ENCODE measurements around the gene PSTK.

The PSTK gene

GRCh38 chr10:122980209-122981065, at the start of gene PSTK:
TSS of gene PSTK (plus strand) at chr10:122980401. CDS start at chr10:122980480, 79 bp downstream.
- peak; percentile 96 for TF ChIP-seq CTCF (IDR thresholded peaks at IDR 0.05; ENCODE audit: low read depth, low read length)
- H3K4me3 ChIP-seq (ENCODE audit: low read depth, low read length): peak within 1 kb of the TSS; percentile 73

GRCh38 chr10:122931088-122931906, 48.9 kb upstream of the PSTK start:
- TF ChIP-seq CTCF (IDR thresholded peaks at IDR 0.05; ENCODE audit: low read depth, low read length): no peak
- H3K4me3 ChIP-seq (ENCODE audit: low read depth, low read length): no peak overlapping the region

GRCh38 chr10:122939133-122939855, 40.9 kb upstream of the PSTK start:
- TF ChIP-seq CTCF (IDR thresholded peaks at IDR 0.05; ENCODE audit: low read depth, low read length): no peak
- H3K4me3 ChIP-seq (ENCODE audit: low read depth, low read length): no peak overlapping the region

GRCh38 chr10:122939856-122940543, 40.2 kb upstream of the PSTK start:
- TF ChIP-seq CTCF (IDR thresholded peaks at IDR 0.05; ENCODE audit: low read depth, low read length): no peak
- no peak overlapping the region for H3K4me3 ChIP-seq (ENCODE audit: low read depth, low read length)

- no peak for TF ChIP-seq CTCF (IDR thresholded peaks at IDR 0.05; ENCODE audit: low read depth, low read length)
- no peak overlapping the region for H3K4me3 ChIP-seq (ENCODE audit: low read depth, low read length)
Measured at GRCh38 chr10:122949296-122949695, 30.9 kb upstream of the PSTK start.

- TF ChIP-seq CTCF (IDR thresholded peaks at IDR 0.05; ENCODE audit: low read depth, low read length): no peak
- H3K4me3 ChIP-seq (ENCODE audit: low read depth, low read length): peak within 1 kb of the TSS; percentile 88
Measured at GRCh38 chr10:122953902-122954730, 26.1 kb upstream of the PSTK start, which contains the start of gene C10orf88. TSS of gene C10orf88 (minus strand) at chr10:122954227. CDS start at chr10:122954178, 49 bp downstream.

Data from WI38 (cell line).